HG02678 (cell line): ENCODE data around the gene ANKRD6.

Source experiments
- ATAC-seq: cut with Tn5 transposase; IDR thresholded peaks from one replicate; pipeline ENCODE4 v1.9.1; 2021; ENCODE audit warnings: mild to moderate bottlenecking, moderate library complexity; ENCODE audit not compliant: unreplicated experiment

ANKRD6 gene

DNA sequence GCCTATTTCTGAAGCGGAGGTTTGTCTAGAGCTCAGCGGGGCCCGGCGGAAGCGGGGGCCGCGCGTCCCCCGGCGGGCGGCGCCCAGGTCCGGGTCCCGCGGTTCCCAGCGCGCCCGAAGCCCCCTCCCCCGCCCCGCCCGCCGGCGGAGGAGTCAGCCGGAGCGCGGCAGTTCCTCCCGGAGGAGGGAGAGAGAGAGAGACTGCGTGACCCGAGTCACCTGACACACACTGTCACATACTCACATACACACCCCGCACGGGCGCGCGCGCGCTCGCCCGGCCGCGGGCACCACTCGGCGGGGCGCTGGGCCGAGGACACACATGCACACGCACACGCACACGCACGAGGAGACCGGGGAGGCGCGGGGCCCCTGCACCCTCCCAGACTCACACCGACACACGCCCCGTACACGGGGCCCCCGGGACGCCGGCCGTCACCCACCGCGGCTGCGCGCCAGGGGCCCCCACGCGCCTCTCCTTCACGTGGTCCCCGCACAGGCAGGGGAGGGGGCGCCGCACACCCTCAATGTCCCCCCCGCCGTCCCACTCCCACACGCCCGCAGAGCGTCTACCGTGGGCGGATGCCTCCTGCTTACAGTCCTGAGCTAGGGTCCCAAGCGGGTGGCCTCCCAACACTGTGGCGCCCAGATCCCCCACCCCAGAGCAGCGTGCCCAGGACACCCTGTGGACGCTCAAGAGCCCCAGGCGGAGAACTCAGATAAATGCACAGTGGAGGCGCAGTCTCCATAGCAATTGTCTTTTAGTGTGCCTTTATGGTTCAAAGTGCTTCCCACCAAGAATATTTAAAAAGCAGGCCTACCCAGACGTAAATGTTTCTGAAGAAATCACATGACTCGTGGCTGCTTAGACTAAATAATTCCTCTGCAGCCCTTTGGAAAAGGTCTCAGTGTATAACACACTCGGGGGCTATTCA lies 20.6 kb upstream of the ANKRD6 start, which contains the start of gene RRAGD:
TSS of gene RRAGD (minus strand) at position 203 of the 935 bp plus-strand sequence. CDS start 280 bp downstream, outside the sequence.
- ATAC-seq, result peak; percentile 65

DNA sequence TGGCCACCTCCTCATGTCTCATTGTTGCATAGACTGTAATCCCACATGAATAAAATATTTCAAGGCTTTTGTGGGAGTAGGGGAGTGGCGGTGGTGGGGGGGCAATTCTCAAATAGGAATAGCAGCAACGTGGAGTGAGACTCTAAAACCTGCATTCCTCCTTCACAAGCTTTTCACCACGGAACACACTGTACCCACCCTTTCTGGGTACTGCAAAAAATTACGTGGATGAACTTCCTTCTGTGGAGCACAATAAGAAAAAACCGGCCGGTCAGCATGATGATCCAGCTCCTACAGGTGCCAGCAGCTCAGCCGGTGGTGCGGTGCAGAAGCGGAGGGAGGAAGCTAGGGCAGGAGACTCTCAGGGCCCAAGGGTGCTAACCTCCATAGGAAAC lies 19.9 kb upstream of the ANKRD6 start:
- ATAC-seq, result no peak

DNA sequence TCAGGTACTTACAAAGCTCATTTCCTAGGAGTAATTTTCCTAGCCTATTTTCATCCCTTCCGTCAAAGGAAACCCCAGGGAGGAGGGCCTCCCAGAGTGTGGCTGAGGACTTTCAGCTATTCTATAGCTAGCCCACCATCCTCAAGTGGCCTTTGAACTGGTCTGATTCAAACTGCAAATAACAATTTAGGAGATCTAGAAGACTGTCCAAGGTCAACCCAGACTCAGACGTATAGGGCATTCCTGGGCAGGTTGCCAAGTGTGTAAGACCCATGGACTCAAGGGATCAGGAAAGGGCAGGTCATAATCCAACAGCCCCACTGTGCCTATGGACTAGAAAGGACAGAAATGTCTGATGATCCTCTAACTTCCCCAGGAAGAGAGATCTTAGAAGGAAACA lies 18.7 kb upstream of the ANKRD6 start:
- no peak for ATAC-seq

DNA sequence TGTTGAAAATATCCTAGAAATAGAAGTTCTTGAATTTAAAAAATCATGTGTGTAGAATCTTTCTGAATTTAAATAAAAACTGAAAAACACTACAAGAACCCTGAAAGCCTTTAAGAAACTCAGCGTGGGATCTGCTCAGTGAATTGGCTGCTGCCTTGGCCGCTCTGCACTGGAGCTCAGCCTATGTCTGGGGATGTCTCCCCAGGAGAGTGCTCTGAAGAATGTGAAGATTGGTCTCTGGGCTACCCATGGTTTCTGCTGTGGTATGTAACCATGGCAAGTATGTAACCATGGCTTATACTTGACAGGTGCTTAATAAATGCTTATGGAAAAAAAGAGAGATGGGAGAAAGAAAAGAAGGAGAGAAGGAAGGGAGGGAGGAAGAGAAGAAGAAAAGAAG lies 17.8 kb upstream of the ANKRD6 start:
- ATAC-seq, result no peak

DNA sequence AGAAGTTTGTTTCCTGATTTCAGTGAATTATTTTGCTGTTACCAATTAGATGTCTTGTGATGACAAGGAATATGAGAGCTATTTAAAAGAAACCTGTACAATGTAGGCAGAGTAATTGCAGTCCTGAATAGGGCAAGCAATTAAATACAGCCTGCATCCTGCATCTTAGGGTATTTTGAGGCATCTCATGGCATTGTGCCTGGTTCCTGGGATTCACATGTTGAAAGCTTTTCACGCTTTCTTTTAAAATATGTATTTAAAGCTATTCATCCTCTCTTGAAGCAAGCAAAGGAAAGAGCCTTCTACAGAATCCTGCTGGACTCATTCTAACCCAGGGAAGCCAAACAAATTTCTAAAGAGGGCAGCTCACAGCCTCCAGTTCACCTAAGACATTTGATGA lies 16.2 kb upstream of the ANKRD6 start:
- ATAC-seq, result no peak

DNA sequence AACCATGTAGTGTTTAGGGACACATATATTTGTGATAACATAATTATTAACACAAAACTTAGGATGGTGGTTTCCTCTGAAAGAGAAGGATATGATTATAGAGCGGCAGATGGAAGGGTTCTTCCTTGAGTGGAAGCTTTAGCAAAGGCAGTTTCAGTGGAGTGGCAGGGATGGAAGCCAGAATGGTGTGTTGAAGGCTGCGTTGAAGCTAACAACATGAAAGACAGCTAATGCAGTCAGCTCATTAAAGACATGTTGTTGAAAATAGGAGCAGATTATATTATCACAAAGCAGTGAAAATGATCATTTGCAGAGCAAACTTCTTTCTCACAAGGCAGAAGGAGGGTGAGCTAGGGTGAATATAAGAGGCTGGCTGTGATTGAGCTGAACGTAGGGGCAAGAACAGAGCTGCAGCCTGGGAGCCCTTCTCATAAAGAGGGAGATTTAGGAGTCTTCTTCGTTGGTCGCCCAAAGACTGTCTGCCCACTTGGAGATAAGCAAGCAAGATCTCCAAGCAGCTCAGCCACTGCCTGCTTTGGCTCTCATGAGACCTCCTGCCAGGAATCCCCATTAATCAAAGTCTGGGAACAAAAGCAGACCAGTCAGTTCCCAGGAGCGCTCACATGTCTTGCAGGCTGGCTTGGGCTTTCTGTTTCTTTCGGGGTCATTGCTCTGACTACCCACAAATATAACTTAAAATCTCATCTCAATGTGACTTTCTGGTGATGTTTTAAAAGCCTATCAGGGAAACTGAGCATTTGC lies 2.6 kb upstream of the ANKRD6 start:
- no peak for ATAC-seq

DNA sequence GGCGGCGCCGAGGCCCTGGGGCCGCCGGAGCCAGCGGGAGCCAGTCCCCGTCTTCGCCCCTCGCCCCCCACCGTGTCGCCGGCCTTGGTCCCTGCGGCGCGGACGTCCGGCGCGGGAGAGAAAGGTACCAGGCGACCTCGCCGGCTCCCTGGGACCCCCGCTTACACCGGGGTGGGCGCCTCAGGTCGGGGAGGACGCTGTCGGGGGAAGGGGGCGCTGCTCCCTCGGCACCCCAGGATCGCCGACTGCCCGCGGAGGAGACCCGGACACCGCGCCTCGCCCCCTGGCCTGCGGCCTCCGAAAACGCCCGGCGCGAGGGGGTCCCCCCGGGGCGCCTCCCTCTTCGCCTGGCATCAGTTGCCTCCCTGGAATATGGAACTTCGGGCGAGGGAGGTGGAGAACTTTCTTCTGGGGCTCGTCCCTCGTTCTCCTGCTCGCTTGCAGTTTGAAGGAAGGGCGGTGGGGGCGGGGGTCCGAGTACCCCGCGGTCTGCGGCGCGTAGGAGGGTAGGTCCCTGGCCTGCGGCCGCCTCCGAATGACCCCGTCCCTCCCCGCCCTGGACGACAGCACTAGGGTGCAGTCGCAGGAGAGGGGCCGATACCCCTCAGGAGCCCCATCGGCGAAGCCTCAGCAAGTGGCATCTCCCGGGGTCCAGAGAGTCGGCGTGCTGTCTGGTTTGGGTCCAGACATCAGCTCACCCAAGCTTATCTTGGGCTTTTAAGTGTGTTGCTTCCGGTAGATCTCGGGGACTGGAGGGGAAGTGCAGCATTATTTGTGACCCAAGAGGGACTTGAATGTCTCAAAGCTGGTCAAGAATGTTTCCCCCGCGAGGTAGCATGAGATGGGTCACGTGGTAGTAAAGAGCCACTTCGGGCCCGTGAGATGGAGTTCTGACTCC lies 549 bp downstream of the ANKRD6 start:
- ATAC-seq, result peak; percentile 29

DNA sequence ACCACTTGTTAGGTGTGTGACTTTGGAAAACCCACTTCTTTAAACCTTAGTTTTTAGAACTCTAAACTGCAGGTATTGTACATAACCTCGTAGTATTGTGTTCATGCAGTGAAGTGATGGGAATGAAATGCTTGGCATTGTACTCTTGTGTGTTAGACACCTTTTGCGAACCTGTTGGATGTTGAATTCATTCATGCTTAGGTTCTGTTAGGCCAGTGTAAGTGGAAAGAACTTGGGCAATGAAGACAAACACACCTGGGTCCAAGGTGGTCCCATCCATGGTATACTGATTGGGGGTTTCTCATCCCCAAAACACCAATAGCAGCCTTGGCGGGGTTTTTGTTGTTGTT lies 1.2 kb downstream of the ANKRD6 start:
- no peak for ATAC-seq

DNA sequence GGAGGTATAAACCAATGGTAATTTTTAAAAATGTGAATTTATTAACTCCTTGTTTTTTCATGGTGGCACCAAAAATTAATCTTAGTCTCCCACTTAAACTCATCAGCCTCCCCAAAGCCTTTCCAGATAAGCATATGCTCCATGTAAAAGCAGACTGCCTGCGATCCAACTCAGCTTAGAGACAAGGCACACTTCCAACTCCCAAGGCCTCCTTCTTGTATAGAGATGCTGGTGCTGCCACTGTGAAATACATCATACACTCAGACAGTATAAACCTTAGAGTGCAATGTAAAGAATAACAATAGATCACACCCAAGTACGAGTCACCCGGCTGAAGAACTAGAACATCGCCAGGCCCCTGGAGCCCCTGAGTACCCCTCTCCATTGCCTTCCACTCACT lies 2.0 kb downstream of the ANKRD6 start:
- ATAC-seq, result no peak

DNA sequence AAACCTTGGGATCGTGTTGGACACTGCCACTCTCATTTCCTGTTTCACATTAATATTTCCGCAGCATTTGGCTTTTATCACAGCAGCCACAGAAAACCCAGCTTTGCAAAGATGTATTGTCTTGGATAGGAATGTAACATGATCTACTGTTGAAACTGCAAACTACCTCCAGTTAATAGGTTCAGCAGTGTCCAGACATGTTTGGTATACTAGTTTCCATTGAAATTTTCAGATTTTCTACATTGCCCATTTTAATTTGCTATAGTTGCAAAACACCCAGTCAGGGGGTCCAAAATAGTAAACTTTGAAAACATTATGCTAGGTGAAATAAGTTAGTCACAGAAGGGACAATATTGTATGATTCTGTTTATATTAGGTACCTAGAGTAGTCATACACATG lies 3.3 kb downstream of the ANKRD6 start:
- no peak for ATAC-seq

DNA sequence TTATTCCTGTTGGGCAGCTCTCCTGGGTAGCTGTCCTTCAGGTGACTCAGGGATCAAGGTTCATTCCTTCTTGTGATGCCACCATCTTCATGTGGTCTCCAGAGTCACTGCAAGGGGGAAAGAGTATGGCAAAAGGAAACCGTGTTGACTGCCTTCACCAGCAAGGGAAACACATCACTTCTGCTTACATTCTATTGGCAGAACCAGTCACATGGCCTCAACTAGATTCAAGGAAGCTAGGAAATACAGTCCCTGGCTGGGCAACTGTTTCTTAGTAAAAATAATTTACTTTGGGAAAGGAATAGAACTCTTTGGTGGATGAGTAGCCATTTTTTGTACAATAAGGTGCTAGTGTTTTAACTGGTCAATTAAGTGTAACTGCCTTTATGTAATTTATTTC lies 5.3 kb downstream of the ANKRD6 start:
- no peak for ATAC-seq

DNA sequence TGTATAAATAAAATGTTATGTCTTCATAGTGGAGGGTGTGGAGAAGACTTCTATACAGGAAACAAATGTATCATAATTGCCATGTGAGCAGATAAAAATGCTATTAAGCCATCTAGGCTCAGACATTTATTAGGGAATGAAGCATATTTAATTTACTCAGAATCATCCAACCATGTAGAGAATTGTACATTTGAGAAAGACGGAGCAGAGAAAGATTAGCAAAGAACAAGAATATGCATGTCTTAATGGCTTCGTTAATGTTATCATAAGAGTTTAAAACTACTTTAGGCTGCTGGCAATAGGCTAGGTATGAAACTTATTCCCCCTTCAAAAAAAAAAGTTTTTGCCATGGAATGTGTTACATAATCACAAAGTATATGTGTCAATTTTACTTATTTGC lies 6.1 kb downstream of the ANKRD6 start:
- no peak for ATAC-seq

DNA sequence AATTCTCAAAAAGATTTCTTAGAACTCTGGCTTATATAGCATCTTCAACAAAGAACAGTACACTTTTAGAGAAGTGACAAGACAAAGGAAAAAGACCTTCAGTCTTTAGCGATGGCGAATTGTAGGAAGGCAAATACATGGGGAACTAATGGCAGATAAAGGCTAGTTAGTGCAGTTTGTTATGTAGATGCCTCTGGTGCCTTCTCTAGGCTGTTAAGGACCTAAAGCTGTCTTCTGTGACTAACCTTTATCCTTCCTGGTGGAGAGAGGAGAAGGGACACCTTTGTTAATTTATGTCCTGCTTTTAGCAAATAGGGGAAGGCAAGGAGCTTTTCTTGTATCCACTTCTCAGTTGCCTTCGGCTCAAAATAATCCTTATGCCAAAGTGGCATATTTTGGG lies 7.2 kb downstream of the ANKRD6 start:
- ATAC-seq, result no peak

DNA sequence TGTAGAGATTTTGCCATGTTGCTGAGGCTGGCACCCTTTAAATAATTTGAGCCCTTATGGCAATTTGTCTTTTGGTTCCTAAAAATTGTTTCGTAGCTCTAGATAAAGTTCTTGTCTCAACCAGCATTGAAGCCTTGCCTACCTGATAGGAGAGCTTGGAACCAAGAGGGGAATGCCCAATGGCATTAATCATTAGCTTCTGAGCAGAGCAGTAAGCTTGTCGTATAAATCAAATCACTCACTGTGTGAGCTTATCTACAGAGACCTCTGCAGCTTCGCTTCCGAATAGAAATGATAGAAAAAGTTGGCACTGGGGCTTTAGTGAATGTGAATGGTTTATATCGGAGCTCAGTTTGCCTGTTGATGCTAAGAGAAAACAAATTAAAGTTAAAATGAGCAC lies 10.7 kb downstream of the ANKRD6 start:
- ATAC-seq, result no peak

DNA sequence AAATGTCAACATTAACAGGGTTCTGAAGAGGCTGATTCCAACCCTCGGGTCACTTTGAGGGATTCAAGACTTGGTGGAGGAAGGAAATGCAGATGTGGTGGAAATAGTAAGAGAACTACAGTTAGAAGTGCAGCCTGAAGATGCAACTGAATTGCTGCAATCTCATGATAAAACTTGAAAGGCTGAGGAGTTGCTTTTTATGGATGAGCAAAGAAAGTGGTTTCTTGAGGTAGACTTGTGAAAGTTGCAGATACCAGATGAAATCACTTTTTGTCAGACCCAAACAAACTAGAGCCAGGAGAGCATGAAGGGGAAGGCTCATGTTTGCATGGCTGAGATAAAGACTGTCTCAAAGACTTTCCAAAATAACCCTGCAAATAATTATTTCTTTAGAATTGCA lies 16.2 kb downstream of the ANKRD6 start:
- ATAC-seq, result no peak

DNA sequence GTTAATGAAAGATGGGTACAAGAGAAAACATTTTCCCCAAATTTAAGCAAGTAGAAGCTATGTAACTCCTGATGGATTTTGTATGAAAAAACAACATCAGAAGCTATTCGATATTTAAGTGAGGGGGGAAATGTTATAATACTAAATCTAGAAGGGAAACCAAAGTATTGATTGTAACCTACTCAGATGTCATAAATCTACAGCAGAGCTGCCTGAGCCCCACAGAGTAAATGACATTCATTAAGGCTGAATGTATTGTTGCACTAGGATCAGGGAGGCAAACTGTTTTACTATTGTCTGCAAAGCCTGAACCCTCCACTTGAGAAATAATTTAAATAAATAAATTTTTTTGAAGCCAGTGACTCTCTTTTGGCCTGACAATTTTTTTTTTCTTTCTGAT lies 19.3 kb downstream of the ANKRD6 start:
- ATAC-seq, result no peak

DNA sequence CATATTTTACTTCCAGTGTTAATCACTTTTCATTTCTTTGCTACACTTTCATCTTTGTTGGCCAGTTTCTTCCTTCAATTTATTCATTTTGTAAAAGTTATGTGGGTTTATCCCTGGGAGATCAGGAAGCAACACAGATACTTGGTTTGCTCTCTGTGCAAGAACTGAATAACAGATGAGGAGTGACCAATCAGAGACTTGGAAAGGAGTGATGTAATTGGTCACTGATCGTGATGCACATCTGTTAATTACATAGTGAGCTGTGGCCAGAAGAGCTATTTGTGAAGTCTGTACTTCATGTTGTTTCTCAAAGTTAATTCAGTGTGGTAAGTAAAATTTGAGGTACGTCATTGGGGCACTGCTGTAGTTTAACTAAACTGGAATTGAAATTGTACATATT lies 21.3 kb downstream of the ANKRD6 start:
- ATAC-seq, result no peak

DNA sequence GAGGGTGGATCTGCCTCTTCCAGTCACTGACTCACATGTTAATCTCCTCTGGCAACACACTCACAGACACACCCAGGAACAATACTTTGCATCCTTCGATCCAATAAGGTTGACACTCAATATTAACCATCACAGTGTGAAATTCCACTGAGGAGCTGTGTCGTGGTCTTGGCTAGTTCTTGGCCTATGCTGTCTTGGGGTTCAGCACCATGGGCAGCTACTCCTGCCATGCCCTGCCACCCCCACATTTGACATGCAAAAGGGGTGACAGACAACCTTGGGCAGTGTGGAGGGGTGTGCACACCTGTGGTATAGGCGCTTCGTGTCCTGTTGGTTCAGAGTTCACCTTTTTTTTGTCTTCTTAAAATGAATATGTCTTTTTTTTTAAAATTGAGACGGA lies 25.8 kb downstream of the ANKRD6 start:
- ATAC-seq, result no peak

DNA sequence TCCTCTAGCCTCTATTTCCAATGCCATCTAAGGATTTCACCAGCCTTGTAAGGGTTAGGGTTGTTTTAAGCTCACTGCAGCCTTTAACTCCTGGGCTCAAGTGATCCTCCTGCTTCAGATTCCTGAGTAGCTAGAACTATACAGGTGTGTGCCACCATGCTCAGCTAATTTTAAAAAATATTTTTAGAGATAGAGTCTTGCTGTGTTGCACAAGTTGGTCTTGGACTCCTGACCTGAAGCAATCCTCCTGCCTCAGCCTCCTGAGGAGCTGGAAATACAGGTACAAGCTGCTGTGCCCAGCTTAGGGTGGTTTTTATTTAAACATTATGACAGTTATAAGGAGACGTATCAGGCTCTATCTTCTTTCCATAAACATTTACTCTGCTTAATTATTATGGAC lies 26.5 kb downstream of the ANKRD6 start:
- no peak for ATAC-seq

DNA sequence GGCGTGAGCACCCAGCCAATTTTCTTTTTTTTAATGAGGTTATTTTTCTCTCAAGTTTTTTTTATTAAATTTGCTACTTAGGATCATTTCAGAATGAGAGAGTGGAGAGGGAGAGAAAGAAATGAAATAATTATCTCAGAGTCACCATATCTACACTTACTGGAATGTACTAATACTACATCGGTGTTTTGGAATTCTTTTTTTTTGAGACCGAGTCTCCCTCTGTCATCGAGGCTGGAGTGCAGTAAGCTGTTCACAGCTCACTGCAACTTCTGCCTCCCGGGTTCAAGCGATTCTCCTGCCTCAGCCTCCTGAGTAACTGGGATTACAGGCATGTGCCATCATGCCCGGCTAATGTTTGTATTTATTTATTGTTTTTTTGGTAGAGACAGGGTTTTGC lies 27.8 kb downstream of the ANKRD6 start:
- no peak for ATAC-seq

DNA sequence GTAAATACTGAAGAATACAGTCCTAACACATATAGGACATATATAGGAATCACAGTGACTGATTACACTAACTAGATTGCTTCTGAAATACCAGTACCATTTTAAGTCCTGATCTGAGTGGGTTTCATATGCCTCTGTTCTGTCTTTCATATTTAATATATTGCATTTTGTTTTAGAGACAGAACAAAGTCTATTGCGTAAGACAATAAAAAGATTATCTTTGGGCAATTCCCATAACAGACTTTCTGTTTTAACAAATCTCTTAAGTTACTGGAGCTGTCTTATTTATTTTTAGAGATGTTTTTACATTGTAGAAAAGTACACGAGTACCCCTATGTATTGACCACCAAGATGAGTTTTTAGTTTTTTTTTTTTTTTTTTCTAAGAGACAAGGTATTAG lies 29.6 kb downstream of the ANKRD6 start:
- no peak for ATAC-seq
